ENCODE data around the gene NOD1.

NOD1 gene

DNA sequence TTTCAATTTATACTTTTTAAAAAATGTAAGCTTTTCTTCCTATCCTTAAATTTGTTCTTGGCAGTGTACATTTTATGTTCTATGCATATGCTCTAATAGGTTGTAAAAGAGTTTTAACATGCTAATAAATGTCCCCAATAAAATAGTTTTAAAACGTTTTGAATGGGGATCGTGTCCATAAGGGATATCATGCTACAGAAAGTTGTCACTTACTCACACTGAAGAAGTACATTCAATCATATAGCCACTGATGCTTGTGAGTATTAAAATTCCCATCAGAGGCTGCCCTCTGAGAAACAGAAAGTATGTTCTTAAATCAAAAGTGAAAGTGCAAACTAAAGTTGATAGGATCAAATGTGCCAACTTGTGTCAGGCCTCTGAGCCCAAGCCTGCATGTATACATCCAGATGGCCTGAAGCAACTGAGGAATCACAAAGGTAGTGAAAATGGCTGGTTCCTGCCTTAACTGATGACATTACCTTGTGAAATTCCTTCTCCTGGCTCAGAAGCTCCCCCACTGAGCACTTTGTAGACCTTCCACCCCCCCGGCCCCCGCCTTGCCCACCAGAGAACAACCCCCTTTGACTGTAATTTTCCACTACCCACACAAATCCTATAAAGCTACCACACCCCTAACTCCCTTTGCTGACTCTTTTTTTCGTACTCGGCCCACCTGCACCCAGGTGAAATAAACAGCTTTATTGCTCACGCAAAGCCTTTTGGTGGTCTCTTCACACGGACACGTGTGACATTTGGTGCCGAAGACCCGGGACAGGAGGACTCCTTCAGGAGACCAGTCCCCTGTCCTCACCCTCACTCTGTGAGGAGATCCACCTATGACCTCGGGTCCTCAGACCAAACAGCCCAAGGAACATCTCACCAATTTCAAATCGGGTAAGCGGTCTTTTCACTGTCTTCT lies 877 bp upstream of the NOD1 start:
- H3K4me3 Mint-ChIP-seq = peak overlapping the region; percentile 88
- peaks cover 26% of the 10 kb centered on the region for H3K4me1 Mint-ChIP-seq
- H3K9me3 Mint-ChIP-seq = no peaks in the 10 kb centered on the region
- no peaks in the 10 kb centered on the region for H3K36me3 Mint-ChIP-seq
- DNase-seq (ENCODE audit: low spot score in 2 of 2) (peak in 1 of 2 donors; percentile 51), ATAC-seq (peak; percentile 36)
- H3K27ac Mint-ChIP-seq = no peak overlapping the region

- peaks cover 54% of the 10 kb centered on the region for H3K4me1 Mint-ChIP-seq
- peak overlapping the region; percentile 88 for H3K4me3 Mint-ChIP-seq
- ATAC-seq (no peak), DNase-seq (ENCODE audit: low spot score in 2 of 2) (peak in 1 of 2 donors; percentile 43)
- H3K36me3 Mint-ChIP-seq = no peaks in the 10 kb centered on the region
- H3K27ac Mint-ChIP-seq = no peak overlapping the region
- H3K9me3 Mint-ChIP-seq = no peaks in the 10 kb centered on the region
Measured at GRCh38 chr7:30476459-30477145, 2.0 kb downstream of the NOD1 start.

DNA sequence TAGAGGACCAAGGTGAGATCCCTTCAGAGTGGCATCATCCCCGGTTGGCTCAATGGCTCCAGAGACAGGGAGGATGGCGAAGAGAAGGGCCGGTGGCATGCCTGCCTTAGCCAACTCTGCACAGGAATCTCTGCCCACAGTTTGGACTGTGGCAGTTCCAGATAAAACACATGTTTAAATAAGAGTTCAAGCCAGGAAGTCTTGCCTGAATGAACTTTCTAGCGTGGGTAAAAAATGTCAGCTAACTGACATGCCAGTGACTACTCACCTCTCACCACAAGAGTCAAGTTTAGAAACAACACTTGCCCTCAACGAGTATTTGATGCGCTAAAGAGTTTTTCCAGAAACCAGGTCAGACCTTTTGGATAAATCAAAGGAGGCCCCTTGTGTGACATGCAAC lies 3.0 kb downstream of the NOD1 start:
- peaks cover 64% of the 10 kb centered on the region for H3K4me1 Mint-ChIP-seq
- ATAC-seq (no peak), DNase-seq (ENCODE audit: low spot score in 2 of 2) (peak in 1 of 2 donors; percentile 42)
- H3K27ac Mint-ChIP-seq = peak overlapping the region; percentile 43
- no peaks in the 10 kb centered on the region for H3K9me3 Mint-ChIP-seq
- H3K36me3 Mint-ChIP-seq = no peaks in the 10 kb centered on the region
- peak overlapping the region; percentile 88 for H3K4me3 Mint-ChIP-seq

DNA sequence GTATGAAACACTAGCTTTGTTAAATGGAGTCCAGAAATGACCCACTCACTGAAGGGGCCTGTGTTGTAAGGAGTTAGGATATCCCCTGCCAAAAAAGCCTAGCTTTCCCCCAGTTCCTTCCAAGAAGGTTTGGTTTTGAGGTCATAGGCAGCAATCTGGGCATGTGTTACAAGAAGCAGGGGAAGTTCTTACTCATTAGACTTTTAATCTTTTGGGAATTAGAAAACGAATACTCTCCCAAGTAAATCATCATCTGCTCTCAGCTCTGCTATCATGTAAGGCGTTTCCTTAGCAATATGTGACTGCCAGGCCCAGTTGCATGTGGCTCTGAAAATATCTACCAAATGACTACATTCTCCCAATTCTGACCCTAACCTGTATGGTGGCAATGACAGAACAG lies 3.7 kb downstream of the NOD1 start:
- Mint-ChIP-seq H3K4me3 (no peak overlapping the region), H3K9me3 (no peaks in the 10 kb centered on the region), H3K36me3 (peaks cover 4% of the 10 kb centered on the region), H3K27ac (peak overlapping the region; percentile 43), H3K4me1 (peaks cover 71% of the 10 kb centered on the region)
- no peak for ATAC-seq
- DNase-seq (ENCODE audit: low spot score in 2 of 2) = peak in 1 of 2 donors; percentile 15

- Mint-ChIP-seq H3K9me3 (no peaks in the 10 kb centered on the region), H3K27ac (no peak overlapping the region), H3K4me3 (no peak overlapping the region), H3K36me3 (peaks cover 8% of the 10 kb centered on the region), H3K4me1 (peaks cover 75% of the 10 kb centered on the region)
- no peak for ATAC-seq
- DNase-seq (ENCODE audit: low spot score in 2 of 2) = no peak
Measured at GRCh38 chr7:30474485-30474884, 4.1 kb downstream of the NOD1 start.

GRCh38 chr7:30473903-30474302 lies 4.7 kb downstream of the NOD1 start:
- Mint-ChIP-seq H3K4me3 (no peak overlapping the region), H3K27ac (peak overlapping the region; percentile 76), H3K9me3 (no peaks in the 10 kb centered on the region), H3K4me1 (peaks cover 80% of the 10 kb centered on the region), H3K36me3 (peaks cover 10% of the 10 kb centered on the region)
- ATAC-seq = no peak
- no peak for DNase-seq (ENCODE audit: low spot score in 2 of 2)

GRCh38 chr7:30472784-30473775 lies 5.5 kb downstream of the NOD1 start:
- H3K36me3 Mint-ChIP-seq = peaks cover 10% of the 10 kb centered on the region
- H3K9me3 Mint-ChIP-seq = no peaks in the 10 kb centered on the region
- H3K4me1 Mint-ChIP-seq = peaks cover 87% of the 10 kb centered on the region
- no peak for ATAC-seq
- DNase-seq (ENCODE audit: low spot score in 2 of 2) = no peak
- no peak overlapping the region for H3K4me3 Mint-ChIP-seq
- H3K27ac Mint-ChIP-seq = peak overlapping the region; percentile 76

DNA sequence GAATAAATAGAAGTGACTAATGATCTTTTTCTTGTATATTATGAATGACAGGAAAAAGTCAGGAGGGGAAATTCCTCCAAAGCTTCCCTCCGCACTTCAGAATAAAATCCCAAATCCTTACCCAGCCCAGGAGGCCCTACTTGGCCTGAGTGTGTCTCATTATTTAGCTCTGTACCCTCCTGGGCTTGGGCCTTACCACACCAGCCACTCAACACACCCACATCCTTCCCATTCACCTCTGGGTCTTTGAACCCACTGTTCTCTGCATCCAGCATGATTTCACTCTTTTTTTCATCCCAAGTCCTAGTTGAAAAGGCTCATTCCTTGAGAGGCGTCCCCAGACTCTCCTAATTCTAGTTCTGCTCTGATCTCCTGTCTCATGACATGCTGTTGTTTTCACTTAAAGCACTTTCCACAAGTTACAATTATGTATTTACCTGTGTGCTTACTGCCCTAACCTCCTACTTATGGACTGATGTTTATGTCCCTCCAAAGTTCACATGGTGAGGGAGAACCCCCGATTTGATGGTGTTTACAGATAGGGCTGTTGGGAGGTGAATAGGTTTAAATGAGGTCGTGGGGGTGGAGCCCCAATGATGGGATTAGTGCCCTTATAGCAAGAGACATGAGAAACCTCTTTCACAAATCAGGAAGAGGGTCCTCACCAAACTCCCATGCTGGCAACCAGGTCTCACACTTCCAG lies 6.4 kb downstream of the NOD1 start:
- DNase-seq (ENCODE audit: low spot score in 2 of 2) (no peak), ATAC-seq (peak; percentile 51)
- peak overlapping the region; percentile 42 for H3K4me3 Mint-ChIP-seq
- H3K27ac Mint-ChIP-seq = peak overlapping the region; percentile 76
- peaks cover 10% of the 10 kb centered on the region for H3K36me3 Mint-ChIP-seq
- no peaks in the 10 kb centered on the region for H3K9me3 Mint-ChIP-seq
- peaks cover 89% of the 10 kb centered on the region for H3K4me1 Mint-ChIP-seq

- no peak for DNase-seq (ENCODE audit: low spot score in 2 of 2)
- Mint-ChIP-seq H3K4me1 (peaks cover 89% of the 10 kb centered on the region), H3K36me3 (peaks cover 10% of the 10 kb centered on the region), H3K4me3 (peak overlapping the region; percentile 42), H3K27ac (peak overlapping the region; percentile 76), H3K9me3 (no peaks in the 10 kb centered on the region)
- ATAC-seq = peak; percentile 34
Measured at GRCh38 chr7:30471205-30471604, 7.4 kb downstream of the NOD1 start.

DNA sequence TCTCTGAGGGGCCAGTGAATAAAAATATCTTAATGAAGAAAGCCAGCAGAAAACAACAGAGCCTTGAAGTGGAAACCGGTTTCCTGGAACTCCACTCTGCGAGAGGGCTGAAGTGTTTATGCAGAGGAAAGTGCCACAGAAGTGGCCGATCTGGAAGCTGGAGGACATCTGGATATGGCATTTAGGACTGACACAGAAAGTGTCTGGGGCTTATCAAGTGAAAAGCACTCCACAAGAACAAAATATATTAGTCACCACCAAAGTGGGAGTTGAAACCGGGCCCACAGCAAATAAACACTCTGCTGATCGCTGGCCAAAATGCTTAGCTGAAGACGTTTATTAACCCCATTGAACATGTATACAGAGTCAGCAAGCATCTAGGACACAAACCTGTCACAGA lies 7.8 kb downstream of the NOD1 start:
- peak overlapping the region; percentile 76 for H3K27ac Mint-ChIP-seq
- H3K4me1 Mint-ChIP-seq = peaks cover 89% of the 10 kb centered on the region
- peak; percentile 56 for ATAC-seq
- H3K9me3 Mint-ChIP-seq = no peaks in the 10 kb centered on the region
- H3K36me3 Mint-ChIP-seq = peaks cover 10% of the 10 kb centered on the region
- no peak for DNase-seq (ENCODE audit: low spot score in 2 of 2)
- peak overlapping the region; percentile 42 for H3K4me3 Mint-ChIP-seq

DNA sequence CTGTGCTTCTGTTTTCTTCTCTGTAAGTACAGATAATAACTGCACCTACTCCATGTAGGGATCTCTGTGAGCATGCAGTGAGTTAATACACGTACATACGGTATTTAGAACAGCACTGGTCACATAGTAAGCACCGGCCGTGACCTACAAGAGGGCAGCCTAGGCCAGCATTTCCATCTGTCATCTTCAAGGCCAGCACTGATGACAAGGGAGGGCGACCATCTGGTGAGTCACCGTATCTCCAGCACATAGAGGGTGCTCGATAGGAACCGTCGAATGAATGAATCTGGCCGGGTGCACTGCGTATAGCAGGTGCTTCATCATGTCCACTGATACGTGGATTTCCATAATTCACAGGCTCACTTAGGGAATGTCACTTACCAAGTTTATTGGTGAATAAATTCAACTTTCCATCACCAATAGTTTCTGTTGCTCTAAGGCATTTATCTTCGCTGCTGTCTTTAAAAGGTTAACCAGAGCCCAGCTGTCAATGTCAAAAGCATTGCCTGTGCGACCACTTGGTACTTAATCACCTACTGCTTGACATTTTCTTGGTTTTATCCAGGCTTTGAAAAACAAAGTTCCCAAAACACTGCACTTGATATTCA lies 8.3 kb downstream of the NOD1 start:
- no peak overlapping the region for H3K4me3 Mint-ChIP-seq
- no peaks in the 10 kb centered on the region for H3K9me3 Mint-ChIP-seq
- peak overlapping the region; percentile 26 for H3K27ac Mint-ChIP-seq
- H3K4me1 Mint-ChIP-seq = peaks cover 89% of the 10 kb centered on the region
- ATAC-seq = no peak
- H3K36me3 Mint-ChIP-seq = peaks cover 10% of the 10 kb centered on the region
- DNase-seq (ENCODE audit: low spot score in 2 of 2) = no peak

DNA sequence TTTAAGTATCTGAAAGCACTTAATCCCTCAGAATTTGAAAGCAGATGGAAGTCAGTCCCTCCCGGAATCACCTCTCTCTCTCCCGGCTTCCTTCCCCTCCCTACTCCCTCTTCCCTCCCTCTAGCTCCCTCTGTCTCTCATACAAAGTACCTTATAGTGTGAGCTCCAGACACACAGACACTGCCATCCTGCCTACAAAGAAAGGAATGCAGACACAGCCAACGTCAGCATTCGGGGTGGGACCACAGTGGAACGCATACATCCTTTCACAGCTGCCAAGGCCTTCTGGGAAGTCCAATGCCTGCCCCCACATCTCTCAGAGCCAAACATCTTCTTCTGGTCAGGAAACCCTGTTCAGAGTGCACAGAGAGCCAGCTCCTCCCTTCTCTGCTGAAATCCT lies 9.3 kb downstream of the NOD1 start:
- DNase-seq (ENCODE audit: low spot score in 2 of 2) = no peak

DNA sequence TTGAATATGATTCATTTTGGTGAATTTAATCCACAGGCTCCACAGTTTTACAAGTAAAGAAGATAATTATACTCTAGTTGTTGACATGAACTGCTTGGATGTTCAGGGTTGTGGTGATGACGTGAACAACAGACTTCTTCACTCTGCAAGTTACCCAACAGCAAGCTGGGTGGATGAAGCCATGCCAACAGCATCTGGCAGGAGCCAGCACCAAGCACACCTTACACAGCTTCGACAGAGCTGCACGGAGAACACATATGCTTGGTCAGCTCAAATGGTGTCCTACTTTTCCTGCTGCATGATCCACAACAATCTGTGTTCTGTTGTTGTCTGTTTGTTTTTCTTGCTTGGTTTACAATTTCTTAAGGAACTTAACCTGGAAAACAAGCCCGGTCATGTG lies 9.8 kb downstream of the NOD1 start:
- no peak for ATAC-seq
- Mint-ChIP-seq H3K9me3 (no peaks in the 10 kb centered on the region), H3K27ac (peak overlapping the region; percentile 29), H3K4me3 (no peak overlapping the region), H3K36me3 (peaks cover 10% of the 10 kb centered on the region), H3K4me1 (peaks cover 88% of the 10 kb centered on the region)
- no peak for DNase-seq (ENCODE audit: low spot score in 2 of 2)

More for the DNA sequence above, 9.3 kb downstream of the NOD1 start:
- peaks cover 89% of the 10 kb centered on the region for H3K4me1 Mint-ChIP-seq
- H3K36me3 Mint-ChIP-seq = peaks cover 10% of the 10 kb centered on the region
- H3K27ac Mint-ChIP-seq = peak overlapping the region; percentile 29
- no peak overlapping the region for H3K4me3 Mint-ChIP-seq
- no peak for ATAC-seq
- no peaks in the 10 kb centered on the region for H3K9me3 Mint-ChIP-seq

DNA sequence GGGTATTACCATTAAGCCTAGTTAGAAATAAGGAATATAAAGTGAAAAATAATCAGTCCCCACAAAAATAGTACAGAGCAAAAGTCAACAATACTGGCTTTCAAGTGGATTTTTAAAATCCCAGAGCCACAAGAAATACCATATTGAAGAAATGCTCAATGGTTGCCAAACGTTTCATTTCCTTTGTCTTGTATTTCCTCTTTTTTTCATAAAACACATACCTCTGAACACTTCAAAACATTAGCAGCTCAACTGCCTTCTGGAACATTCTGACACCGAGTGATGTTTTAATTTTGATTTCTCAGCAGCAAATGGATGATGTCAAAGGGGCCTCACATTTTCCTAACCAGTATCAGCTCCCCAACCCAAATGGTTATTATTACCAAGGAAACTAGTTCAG lies 10.5 kb downstream of the NOD1 start:
- ATAC-seq (no peak), DNase-seq (ENCODE audit: low spot score in 2 of 2) (no peak)
- Mint-ChIP-seq H3K27ac (peak overlapping the region; percentile 15), H3K9me3 (no peaks in the 10 kb centered on the region), H3K4me1 (peaks cover 81% of the 10 kb centered on the region), H3K36me3 (peaks cover 16% of the 10 kb centered on the region), H3K4me3 (no peak overlapping the region)

Data from stimulated activated effector memory CD8-positive, alpha-beta T cell treated with anti-CD3 and anti-CD28 coated beads, Interleukin-12 subunit alpha, Interleukin-12 subunit beta, amount 100 ng/mL, for 72 hours (primary cell).